Upper lobe of right lung (tissue), 1 donor: Measurements from ENCODE around the gene SMPX. TPM values are rescaled to one million over a fixed set of nuclear protein-coding genes. Genes with fewer than 3 reads are reported as not detected.
"Not testable (repeated sequence)": the region's sequence is repeated elsewhere in the genome, so short reads cannot be mapped to it uniquely, and the experiment has no call there.

ENCODE experiments used
- ATAC-seq: fragments of 200-7000 bp; cut with Tn5 transposase; one replicate; pipeline ENCODE4 v1.9.1; 2020; ENCODE audit warnings: mild to moderate bottlenecking, moderate library complexity
- DNase-seq: peaks from one replicate; pipeline ENCODE4 v3.0.0-alpha.2; 2020
- H3K27ac ChIP-seq: fragments of 200-600 bp; one replicate; pipeline ENCODE4 v1.8.0; 2022
- H3K27me3 ChIP-seq: fragments of 200-600 bp; one replicate; pipeline ENCODE4 v1.8.0; 2022; ENCODE audit warnings: mild to moderate bottlenecking
- H3K36me3 ChIP-seq: fragments of 200-600 bp; one replicate; pipeline ENCODE4 v1.8.0; 2022
- H3K4me1 ChIP-seq: fragments of 200-600 bp; one replicate; pipeline ENCODE4 v1.8.0; 2022
- H3K4me3 ChIP-seq: fragments of 200-600 bp; one replicate; pipeline ENCODE4 v1.8.0; 2022; ENCODE audit warnings: mild to moderate bottlenecking
- H3K9me3 ChIP-seq: fragments of 200-600 bp; one replicate; pipeline ENCODE4 v1.8.0; 2022
- intact Hi-C: fragments of 100-400 bp; cut with DNase I; formaldehyde crosslinking; loops from one replicate; pipeline ENCODE4 v1.11.0; 2022
- total RNA-seq: library from RNA; stranded (reverse); fragmentation: NEBNext Ultra II Directional; extraction: Animal tissue kit (Norgen Biotek cat#: 25700); gene quantifications from one replicate; pipeline ENCODE4 v1.2.1, GENCODE V29; 2021
- TF ChIP-seq, protein P1 (sequence below): fragments of 200-600 bp; IDR thresholded peaks from one replicate; pipeline ENCODE4 v1.8.0; 2022; ENCODE audit warnings: antibody characterized with exemption
- donor health status: DM: no; HTN: yes; CAD: no; lungs with severe emphysema.

SMPX gene
- total RNA-seq, 1 donor from 2014 or later = not detected

GRCh38 chrX:21798677-21799219 is 40.8 kb upstream of the SMPX start:
- peak; percentile 81 for ATAC-seq
- no peak overlapping the region for H3K27ac ChIP-seq
- H3K36me3 ChIP-seq = no peaks in the 10 kb centered on the region

GRCh38 chrX:21781976-21782375 is 24.1 kb upstream of the SMPX start:
- H3K9me3 ChIP-seq = no peaks in the 10 kb centered on the region
- H3K27me3 ChIP-seq = no peaks in the 10 kb centered on the region
- no peaks in the 10 kb centered on the region for H3K36me3 ChIP-seq
- TF ChIP-seq, protein P1, sequence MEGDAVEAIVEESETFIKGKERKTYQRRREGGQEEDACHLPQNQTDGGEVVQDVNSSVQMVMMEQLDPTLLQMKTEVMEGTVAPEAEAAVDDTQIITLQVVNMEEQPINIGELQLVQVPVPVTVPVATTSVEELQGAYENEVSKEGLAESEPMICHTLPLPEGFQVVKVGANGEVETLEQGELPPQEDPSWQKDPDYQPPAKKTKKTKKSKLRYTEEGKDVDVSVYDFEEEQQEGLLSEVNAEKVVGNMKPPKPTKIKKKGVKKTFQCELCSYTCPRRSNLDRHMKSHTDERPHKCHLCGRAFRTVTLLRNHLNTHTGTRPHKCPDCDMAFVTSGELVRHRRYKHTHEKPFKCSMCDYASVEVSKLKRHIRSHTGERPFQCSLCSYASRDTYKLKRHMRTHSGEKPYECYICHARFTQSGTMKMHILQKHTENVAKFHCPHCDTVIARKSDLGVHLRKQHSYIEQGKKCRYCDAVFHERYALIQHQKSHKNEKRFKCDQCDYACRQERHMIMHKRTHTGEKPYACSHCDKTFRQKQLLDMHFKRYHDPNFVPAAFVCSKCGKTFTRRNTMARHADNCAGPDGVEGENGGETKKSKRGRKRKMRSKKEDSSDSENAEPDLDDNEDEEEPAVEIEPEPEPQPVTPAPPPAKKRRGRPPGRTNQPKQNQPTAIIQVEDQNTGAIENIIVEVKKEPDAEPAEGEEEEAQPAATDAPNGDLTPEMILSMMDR = no peak
- DNase-seq (no peak), ATAC-seq (no peak)
- H3K4me1 ChIP-seq = no peaks in the 10 kb centered on the region
- H3K4me3 ChIP-seq = no peak overlapping the region
- no peak overlapping the region for H3K27ac ChIP-seq
- intact Hi-C loops = no loop called here

More at GRCh38 chrX:21798677-21799219, 40.8 kb upstream of the SMPX start:
- TF ChIP-seq, protein P1 = no peak
- intact Hi-C loops = no loop called here
- no peaks in the 10 kb centered on the region for H3K9me3 ChIP-seq
- no peak overlapping the region for H3K4me3 ChIP-seq
- no peaks in the 10 kb centered on the region for H3K27me3 ChIP-seq
- no peak for DNase-seq
- no peaks in the 10 kb centered on the region for H3K4me1 ChIP-seq

- H3K27ac ChIP-seq = no peak overlapping the region
- H3K27me3 ChIP-seq = no peaks in the 10 kb centered on the region
- DNase-seq = no peak
- no peak for ATAC-seq
- H3K4me1 ChIP-seq = no peaks in the 10 kb centered on the region
- H3K36me3 ChIP-seq = no peaks in the 10 kb centered on the region
- H3K9me3 ChIP-seq = no peaks in the 10 kb centered on the region
- no peak overlapping the region for H3K4me3 ChIP-seq
- intact Hi-C loops = no loop called here
- TF ChIP-seq, protein P1 = no peak
These were observed 23.6 kb upstream of the SMPX start for GRCh38 chrX:21781525-21781924.

DNA sequence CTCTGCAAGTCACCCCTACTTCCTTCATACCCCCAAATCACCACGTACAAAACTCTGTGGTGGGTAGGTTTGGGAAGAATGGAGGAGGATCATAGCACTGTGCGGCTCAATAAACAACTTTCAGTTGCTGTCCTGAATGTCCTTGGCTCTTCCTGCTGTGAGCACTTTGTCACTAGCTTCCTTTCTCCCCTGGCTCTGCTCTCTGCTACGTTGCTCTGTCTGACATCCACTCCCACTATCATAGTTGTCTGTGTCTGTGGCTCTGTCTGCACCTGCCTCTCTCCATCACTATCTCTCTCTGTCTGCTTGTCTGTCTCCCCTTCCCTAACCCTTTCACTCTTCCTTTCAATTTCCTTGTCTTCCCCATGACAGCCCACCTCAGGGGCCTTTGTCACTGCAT is 21.2 kb upstream of the SMPX start:
- DNase-seq (no peak), ATAC-seq (no peak)
- Histone ChIP-seq H3K4me1 (no peaks in the 10 kb centered on the region), H3K27me3 (no peaks in the 10 kb centered on the region), H3K4me3 (no peak overlapping the region), H3K9me3 (no peaks in the 10 kb centered on the region), H3K36me3 (no peaks in the 10 kb centered on the region), H3K27ac (no peak overlapping the region)
- intact Hi-C loops = no loop called here
- TF ChIP-seq, protein P1 = no peak

- Histone ChIP-seq H3K36me3 (no peaks in the 10 kb centered on the region), H3K4me1 (no peaks in the 10 kb centered on the region), H3K4me3 (no peak overlapping the region), H3K9me3 (no peaks in the 10 kb centered on the region), H3K27me3 (no peaks in the 10 kb centered on the region), H3K27ac (no peak overlapping the region)
- intact Hi-C loops = no loop called here
- no peak for DNase-seq
- TF ChIP-seq, protein P1 = no peak
- ATAC-seq = no peak
These were observed 20.3 kb upstream of the SMPX start for GRCh38 chrX:21778236-21778635.

DNA sequence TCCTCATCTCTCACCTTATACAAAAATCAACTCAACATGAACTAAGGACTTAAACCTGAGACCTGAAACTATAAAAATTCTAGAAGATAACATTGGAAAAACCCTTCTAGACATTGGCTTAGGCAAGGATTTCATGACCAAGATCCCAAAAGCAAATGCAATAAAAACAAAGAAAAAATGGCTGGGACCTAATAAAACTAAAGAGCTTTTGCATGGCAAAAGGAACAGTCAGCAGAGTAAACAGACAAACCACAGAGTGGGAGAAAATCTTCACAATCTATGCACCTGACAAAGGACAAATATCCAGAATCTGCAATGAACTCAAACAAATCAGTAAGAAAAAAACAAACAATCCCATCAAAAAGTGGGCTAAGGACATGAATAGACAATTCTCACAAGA is 17.2 kb upstream of the SMPX start:
- H3K4me1 ChIP-seq, H3K4me3 ChIP-seq, ATAC-seq, H3K36me3 ChIP-seq, DNase-seq, H3K27me3 ChIP-seq, intact Hi-C loops, H3K9me3 ChIP-seq, H3K27ac ChIP-seq: not testable (repeated sequence)

- DNase-seq, H3K4me3 ChIP-seq, H3K9me3 ChIP-seq, H3K36me3 ChIP-seq, intact Hi-C loops, H3K27me3 ChIP-seq, ATAC-seq, H3K27ac ChIP-seq, H3K4me1 ChIP-seq: not testable (repeated sequence)
These were observed 15.1 kb upstream of the SMPX start for GRCh38 chrX:21773036-21773435.
